A549 (cell line): ENCODE results near the gene TMEM131.

Experiments used
- CHD4 ChIP-seq: fragments of 200-600 bp; sonication (generic); IDR thresholded peaks from 2 replicates; pipeline ENCODE4 v1.6.1; 2016; ENCODE audit warnings: antibody characterized with exemption, mild to moderate bottlenecking, borderline replicate concordance
- HOXB5 ChIP-seq: fragments of 250-450 bp; sonication (Bioruptor Pico); IDR thresholded peaks from 2 replicates; pipeline ENCODE4 v1.5.0; 2020; ENCODE audit warnings: mild to moderate bottlenecking, moderate library complexity
- MYC ChIP-seq: IDR thresholded peaks from 2 replicates; pipeline ENCODE4 v1.6.1; 2012; ENCODE audit warnings: mild to moderate bottlenecking, inconsistent platforms, low read length, improper control_type of control experiment, borderline replicate concordance
- POLR2A ChIP-seq: IDR thresholded peaks from 2 replicates; pipeline ENCODE4 v1.6.1; 2012; ENCODE audit warnings: mild to moderate bottlenecking, low read length
- RAD21 ChIP-seq, 2 experiments: fragments of >200 bp in 1 of 2; sonication (Bioruptor Twin) in 1 of 2; formaldehyde crosslinking in 1 of 2; IDR thresholded peaks in 1 of 2; conservative IDR thresholded peaks in 1 of 2; 2 replicates in 1 of 2; 3 replicates in 1 of 2; pipeline ENCODE4 v1.6.1; 2012 to 2018; ENCODE audit warnings: inconsistent platforms in 1 of 2
- ZFP36 ChIP-seq: fragments of 450-650 bp; IDR thresholded peaks from 2 replicates; pipeline ENCODE4 v1.6.1; 2014; ENCODE audit warnings: borderline replicate concordance; ENCODE audit not compliant: partially characterized antibody
- TF ChIP-seq, protein P1 (sequence below): fragments of >200 bp; sonication (Bioruptor Twin); formaldehyde crosslinking; IDR thresholded peaks from 3 replicates; pipeline ENCODE4 v1.5.1; 2016
- TF ChIP-seq, protein P2 (sequence below): fragments of 250-450 bp; sonication (Bioruptor Pico); IDR thresholded peaks from 2 replicates; pipeline ENCODE4 v1.5.0; 2021; ENCODE audit warnings: mild to moderate bottlenecking, moderate library complexity, borderline replicate concordance

DNA sequence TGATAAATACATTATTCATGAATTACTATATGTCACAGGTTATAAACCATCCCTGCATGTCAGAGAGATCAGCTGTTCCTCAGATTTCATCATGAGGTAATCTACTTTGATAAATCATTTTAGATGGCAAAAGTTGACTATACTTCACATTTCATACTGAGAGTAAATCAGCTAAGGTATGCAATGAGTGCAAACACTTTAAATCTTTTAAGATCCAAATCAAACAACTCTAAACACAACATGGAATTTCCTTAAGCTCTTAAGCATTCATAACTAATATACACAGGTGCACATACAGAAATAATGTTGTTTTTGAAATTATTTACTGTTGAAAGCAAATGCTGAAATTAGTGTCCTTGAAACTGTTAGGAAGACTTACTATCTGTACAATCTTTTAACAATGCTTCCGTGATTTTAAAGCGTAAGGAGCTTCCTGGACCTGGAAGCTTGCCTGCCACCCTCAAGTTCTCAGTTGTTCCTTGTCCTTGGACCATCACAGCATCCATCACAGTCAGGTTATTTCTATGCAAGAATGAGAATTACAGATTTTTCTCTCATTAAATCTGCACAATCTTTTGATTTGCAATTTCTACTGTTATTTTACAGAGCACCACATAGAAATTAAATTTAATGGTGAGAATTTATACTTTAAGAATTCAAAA lies 199.2 kb downstream of the TMEM131 start:
- TF ChIP-seq, protein P1, sequence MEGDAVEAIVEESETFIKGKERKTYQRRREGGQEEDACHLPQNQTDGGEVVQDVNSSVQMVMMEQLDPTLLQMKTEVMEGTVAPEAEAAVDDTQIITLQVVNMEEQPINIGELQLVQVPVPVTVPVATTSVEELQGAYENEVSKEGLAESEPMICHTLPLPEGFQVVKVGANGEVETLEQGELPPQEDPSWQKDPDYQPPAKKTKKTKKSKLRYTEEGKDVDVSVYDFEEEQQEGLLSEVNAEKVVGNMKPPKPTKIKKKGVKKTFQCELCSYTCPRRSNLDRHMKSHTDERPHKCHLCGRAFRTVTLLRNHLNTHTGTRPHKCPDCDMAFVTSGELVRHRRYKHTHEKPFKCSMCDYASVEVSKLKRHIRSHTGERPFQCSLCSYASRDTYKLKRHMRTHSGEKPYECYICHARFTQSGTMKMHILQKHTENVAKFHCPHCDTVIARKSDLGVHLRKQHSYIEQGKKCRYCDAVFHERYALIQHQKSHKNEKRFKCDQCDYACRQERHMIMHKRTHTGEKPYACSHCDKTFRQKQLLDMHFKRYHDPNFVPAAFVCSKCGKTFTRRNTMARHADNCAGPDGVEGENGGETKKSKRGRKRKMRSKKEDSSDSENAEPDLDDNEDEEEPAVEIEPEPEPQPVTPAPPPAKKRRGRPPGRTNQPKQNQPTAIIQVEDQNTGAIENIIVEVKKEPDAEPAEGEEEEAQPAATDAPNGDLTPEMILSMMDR = no peak
- TF ChIP-seq ZFP36 = no peak
- TF ChIP-seq, protein P2, sequence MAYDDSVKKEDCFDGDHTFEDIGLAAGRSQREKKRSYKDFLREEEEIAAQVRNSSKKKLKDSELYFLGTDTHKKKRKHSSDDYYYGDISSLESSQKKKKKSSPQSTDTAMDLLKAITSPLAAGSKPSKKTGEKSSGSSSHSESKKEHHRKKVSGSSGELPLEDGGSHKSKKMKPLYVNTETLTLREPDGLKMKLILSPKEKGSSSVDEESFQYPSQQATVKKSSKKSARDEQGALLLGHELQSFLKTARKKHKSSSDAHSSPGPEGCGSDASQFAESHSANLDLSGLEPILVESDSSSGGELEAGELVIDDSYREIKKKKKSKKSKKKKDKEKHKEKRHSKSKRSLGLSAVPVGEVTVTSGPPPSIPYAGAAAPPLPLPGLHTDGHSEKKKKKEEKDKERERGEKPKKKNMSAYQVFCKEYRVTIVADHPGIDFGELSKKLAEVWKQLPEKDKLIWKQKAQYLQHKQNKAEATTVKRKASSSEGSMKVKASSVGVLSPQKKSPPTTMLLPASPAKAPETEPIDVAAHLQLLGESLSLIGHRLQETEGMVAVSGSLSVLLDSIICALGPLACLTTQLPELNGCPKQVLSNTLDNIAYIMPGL (CRISPR knock-in tag) = no peak
- no peak for TF ChIP-seq CHD4
- no peak for TF ChIP-seq HOXB5 (CRISPR knock-in tag)
- TF ChIP-seq POLR2A = no peak
- no peak for TF ChIP-seq MYC
- TF ChIP-seq RAD21 (conservative IDR thresholded peaks at IDR 0.05 in 1 of 2, IDR thresholded peaks at IDR 0.05 in 1 of 2) = no peak
